Measurements from ENCODE around the gene NDRG2.

- no peak for TF ChIP-seq CTCF (IDR thresholded peaks at IDR 0.05)
- TF ChIP-seq POLR2A (IDR thresholded peaks at IDR 0.05), result no peak
These were observed 27.7 kb downstream of the NDRG2 start for GRCh38 chr14:20997115-20997514.

All from body of pancreas (tissue), 4 donors.